PC-3 (cell line): ENCODE results near the gene LMCD1. TPM values are rescaled to one million over a fixed set of nuclear protein-coding genes. Genes with fewer than 3 reads are reported as not detected.

Experiments
- ATAC-seq: fragments of 200-7000 bp; cut with Tn5 transposase; 2 replicates; pipeline ENCODE4 v1.9.1; 2020; ENCODE audit warnings: mild to moderate bottlenecking, moderate library complexity
- BruUV-seq: library from RNA; stranded (reverse); fragments of 400-500 nt; replicated peaks from 2 replicates; lab custom pipeline; 2021; lab: Mats Ljungman, UMichigan
- CTCF ChIA-PET: fragments of 300-600 bp; sonication (Branson Sonifier 250); formaldehyde crosslinking; loops from one replicate; lab custom pipeline; 2022; ENCODE audit warnings: antibody characterized with exemption; lab: Charles Lee
- POLR2A ChIA-PET: fragments of 300-600 bp; sonication (Branson Sonifier 250); formaldehyde crosslinking; loops from one replicate; lab custom pipeline; 2022; ENCODE audit warnings: antibody characterized with exemption; ENCODE audit not compliant: unreplicated experiment; lab: Charles Lee
- DNase-seq: peaks from one replicate; pipeline ENCODE4 v3.0.0-alpha.2; 2015
- H2AFZ ChIP-seq: fragments of 300-600 bp; sonication (generic); 2 replicates; pipeline ENCODE4 v1.6.0; 2016; ENCODE audit warnings: antibody characterized with exemption, low read length
- H3F3A ChIP-seq: fragments of 300-600 bp; sonication (generic); one replicate; pipeline ENCODE4 v1.6.0; 2017; ENCODE audit warnings: antibody characterized with exemption, low read length, control low read depth, mild to moderate bottlenecking; ENCODE audit not compliant: unreplicated experiment
- H3K27ac ChIP-seq: fragments of 300-600 bp; sonication (generic); 2 replicates; pipeline ENCODE4 v1.5.1; 2016; ENCODE audit warnings: mild to moderate bottlenecking, low read length
- H3K27me3 ChIP-seq: fragments of 300-600 bp; sonication (generic); 2 replicates; pipeline ENCODE4 v1.6.1; 2016; ENCODE audit warnings: low read length, mixed read lengths
- H3K36me3 ChIP-seq: fragments of 300-600 bp; sonication (generic); 2 replicates; pipeline ENCODE4 v1.6.1; 2016; ENCODE audit warnings: low read depth, mixed run types, low read length, mixed read lengths
- H3K4me1 ChIP-seq: fragments of 300-600 bp; sonication (generic); 2 replicates; pipeline ENCODE4 v1.5.1; 2016; ENCODE audit warnings: low read length; ENCODE audit not compliant: insufficient read depth
- H3K4me2 ChIP-seq: fragments of 300-600 bp; sonication (generic); 2 replicates; pipeline ENCODE4 v1.6.0; 2016; ENCODE audit warnings: low read length
- H3K4me3 ChIP-seq: fragments of 300-600 bp; sonication (generic); 2 replicates; pipeline ENCODE4 v1.5.1; 2016; ENCODE audit warnings: mild to moderate bottlenecking, low read length, mixed read lengths
- H3K79me2 ChIP-seq: fragments of 300-600 bp; sonication (generic); 2 replicates; pipeline ENCODE4 v1.6.1; 2017; ENCODE audit warnings: low read length, mixed read lengths
- H3K9ac ChIP-seq: fragments of 300-600 bp; sonication (generic); 2 replicates; pipeline ENCODE4 v1.6.0; 2016; ENCODE audit warnings: mild to moderate bottlenecking, low read length
- H3K9me2 ChIP-seq: fragments of 300-600 bp; sonication (generic); replicated peaks from 2 replicates; pipeline ENCODE4 v1.6.1; 2016; ENCODE audit warnings: mixed run types, low read length, mixed read lengths
- H3K9me3 ChIP-seq: fragments of 300-600 bp; sonication (generic); 2 replicates; pipeline ENCODE4 v1.6.1; 2016; ENCODE audit warnings: low read length, mixed read lengths
- H4K20me1 ChIP-seq: fragments of 300-600 bp; sonication (generic); 2 replicates; pipeline ENCODE4 v1.6.1; 2016; ENCODE audit warnings: low read length, mixed read lengths
- CTCF ChIP-seq: fragments of 300-600 bp; sonication (generic); conservative IDR thresholded peaks from 2 replicates; pipeline ENCODE4 v1.5.1; 2017; ENCODE audit warnings: antibody characterized with exemption, low read depth, mild to moderate bottlenecking, low read length
- EZH2 ChIP-seq: fragments of 300-600 bp; sonication (generic); IDR thresholded peaks from one replicate; pipeline ENCODE4 v1.6.1; 2017; ENCODE audit warnings: antibody characterized with exemption, mild to moderate bottlenecking, low read length; ENCODE audit not compliant: unreplicated experiment
- EZH2phosphoT487 ChIP-seq: fragments of 300-600 bp; sonication (generic); IDR thresholded peaks from 2 replicates; pipeline ENCODE4 v1.6.1; 2018; ENCODE audit warnings: mild to moderate bottlenecking, antibody characterized with exemption, low read length, borderline replicate concordance
- intact Hi-C: fragments of 100-400 bp; cut with micrococcal nuclease; formaldehyde crosslinking; loops from 2 replicates; pipeline ENCODE4 v1.9.0; 2023
- total RNA-seq: library from RNA; depleted of rRNA; stranded (reverse); fragments of >200 nt; gene quantifications from 2 replicates; pipeline ENCODE4 v1.2.3, GENCODE V29; 2014

LMCD1 gene
- total RNA-seq, 1 experiment from 2014 or later: 9.1 TPM

- Histone ChIP-seq H3K4me3 (no peak overlapping the region), H3K27me3 (no peaks in the 10 kb centered on the region), H3K27ac (no peak overlapping the region), H3K9me2 (no peaks in the 10 kb centered on the region), H3K79me2 (no peaks in the 10 kb centered on the region), H3K36me3 (no peaks in the 10 kb centered on the region), H3F3A (no peaks in the 10 kb centered on the region), H3K9ac (no peak overlapping the region), H3K4me1 (0 out of 2 replicates have a peak, but pooled peaks cover 5% of the 10 kb centered on the region), H3K4me2 (no peak overlapping the region), H4K20me1 (no peaks in the 10 kb centered on the region), H3K9me3 (no peaks in the 10 kb centered on the region), H2AFZ (no peak overlapping the region)
- no TSS peak for BruUV-seq
- TF ChIP-seq EZH2: no peak
- no peak for TF ChIP-seq EZH2phosphoT487
- no peak for TF ChIP-seq CTCF
- DNase-seq (no peak), ATAC-seq (no peak)
- CTCF ChIA-PET: no interaction called here
- intact Hi-C loops: no loop called here
- POLR2A ChIA-PET: no interaction called here
Observed at GRCh38 chr3:8574670-8575322, 73.2 kb downstream of the LMCD1 start.

GRCh38 chr3:8575364-8576104 lies 73.9 kb downstream of the LMCD1 start:
- ChIA-PET CTCF (no interaction called here), POLR2A (no interaction called here)
- H3K79me2 ChIP-seq: no peaks in the 10 kb centered on the region
- TF ChIP-seq EZH2 (no peak), CTCF (no peak), EZH2phosphoT487 (no peak)
- no peaks in the 10 kb centered on the region for H3K9me2 ChIP-seq
- 0 out of 2 replicates have a peak, but pooled peaks cover 5% of the 10 kb centered on the region for H3K4me1 ChIP-seq
- no peak for ATAC-seq
- no peaks in the 10 kb centered on the region for H4K20me1 ChIP-seq
- H3K4me2 ChIP-seq: no peak overlapping the region
- no peaks in the 10 kb centered on the region for H3K27me3 ChIP-seq
- H3K4me3 ChIP-seq: no peak overlapping the region
- H3K36me3 ChIP-seq: no peaks in the 10 kb centered on the region
- no peaks in the 10 kb centered on the region for H3F3A ChIP-seq
- no peak overlapping the region for H2AFZ ChIP-seq
- H3K9ac ChIP-seq: no peak overlapping the region
- intact Hi-C loops: no loop called here
- H3K27ac ChIP-seq: no peak overlapping the region
- peak; percentile 23 for DNase-seq
- BruUV-seq: no TSS peak
- H3K9me3 ChIP-seq: no peaks in the 10 kb centered on the region

- intact Hi-C loops: no loop called here
- H3K79me2 ChIP-seq: no peaks in the 10 kb centered on the region
Observed at GRCh38 chr3:8576436-8576835, 74.8 kb downstream of the LMCD1 start.

More at GRCh38 chr3:8576436-8576835, 74.8 kb downstream of the LMCD1 start:
- DNase-seq: no peak
- no TSS peak for BruUV-seq
- Histone ChIP-seq H3K36me3 (no peaks in the 10 kb centered on the region), H3K27ac (no peak overlapping the region), H3K4me1 (0 out of 2 replicates have a peak, but pooled peaks cover 5% of the 10 kb centered on the region), H3K9me3 (no peaks in the 10 kb centered on the region), H4K20me1 (no peaks in the 10 kb centered on the region), H3K9ac (no peak overlapping the region), H3F3A (no peaks in the 10 kb centered on the region), H3K4me2 (no peak overlapping the region), H3K27me3 (no peaks in the 10 kb centered on the region), H3K4me3 (no peak overlapping the region), H3K9me2 (no peaks in the 10 kb centered on the region), H2AFZ (no peak overlapping the region)
- CTCF ChIA-PET: no interaction called here
- ATAC-seq: no peak
- TF ChIP-seq EZH2phosphoT487 (no peak), CTCF (no peak), EZH2 (no peak)
- POLR2A ChIA-PET: interaction anchor here (0.6 kb wide), 1 partner anchor 24 kb away, joined by 3 read pairs; no protein-coding TSS in a partner anchor
